Duodenal mucosa (tissue), 2 donors: ENCODE measurements around the gene KRT79.

Source experiments
- H3K27ac ChIP-seq: one replicate; pipeline ENCODE4 v1.7.0; 2013; ENCODE audit warnings: low read depth, low read length
- H3K27me3 ChIP-seq, 2 donors: one replicate each; pipeline ENCODE4 v1.7.0; 2013; ENCODE audit warnings: low read length in 2 of 2, control low read depth in 1 of 2; ENCODE audit not compliant: insufficient read depth in 2 of 2, control insufficient read depth in 1 of 2
- H3K36me3 ChIP-seq, 2 donors: one replicate each; pipeline ENCODE4 v1.7.0; 2013; ENCODE audit warnings: low read length in 2 of 2, control low read depth in 1 of 2; ENCODE audit not compliant: insufficient read depth in 2 of 2, control insufficient read depth in 1 of 2
- H3K4me1 ChIP-seq, 2 donors: one replicate each; pipeline ENCODE4 v1.7.0; 2013; ENCODE audit warnings: low read length in 2 of 2, control low read depth in 1 of 2; ENCODE audit not compliant: insufficient read depth in 2 of 2, control insufficient read depth in 1 of 2
- H3K4me3 ChIP-seq, 2 donors: one replicate each; pipeline ENCODE4 v1.7.0; 2013; ENCODE audit warnings: low read length in 2 of 2, low read depth in 1 of 2
- H3K9ac ChIP-seq, 2 donors: one replicate each; pipeline ENCODE4 v1.7.0; 2013; ENCODE audit warnings: low read length in 2 of 2, low read depth in 1 of 2
- H3K9me3 ChIP-seq, 2 donors: one replicate each; pipeline ENCODE4 v1.7.0; 2013; ENCODE audit warnings: low read length in 2 of 2, control low read depth in 1 of 2; ENCODE audit not compliant: control insufficient read depth in 1 of 2

KRT79 gene

GRCh38 chr12:52812073-52812400, 22.1 kb downstream of the KRT79 start:
- no peaks in the 10 kb centered on the region for H3K36me3 ChIP-seq
- H3K9ac ChIP-seq = no peak overlapping the region
- H3K4me3 ChIP-seq = no peak overlapping the region
- H3K27ac ChIP-seq = no peak overlapping the region
- no peaks in the 10 kb centered on the region for H3K9me3 ChIP-seq
- H3K27me3 ChIP-seq = peaks cover 0 to 7% of the 10 kb centered on the region in 2 donors
- no peaks in the 10 kb centered on the region for H3K4me1 ChIP-seq

GRCh38 chr12:52811191-52812072, 22.7 kb downstream of the KRT79 start:
- no peaks in the 10 kb centered on the region for H3K36me3 ChIP-seq
- no peaks in the 10 kb centered on the region for H3K4me1 ChIP-seq
- no peaks in the 10 kb centered on the region for H3K9me3 ChIP-seq
- no peak overlapping the region for H3K27ac ChIP-seq
- no peak overlapping the region for H3K9ac ChIP-seq
- peaks cover 3 to 7% of the 10 kb centered on the region in 2 donors for H3K27me3 ChIP-seq
- H3K4me3 ChIP-seq = no peak overlapping the region

- Histone ChIP-seq H3K4me3 (no peak overlapping the region), H3K9me3 (no peaks in the 10 kb centered on the region), H3K27ac (no peak overlapping the region), H3K36me3 (no peaks in the 10 kb centered on the region), H3K9ac (no peak overlapping the region), H3K4me1 (no peaks in the 10 kb centered on the region), H3K27me3 (peaks cover 3 to 7% of the 10 kb centered on the region in 2 donors)
These were observed 23.6 kb downstream of the KRT79 start for GRCh38 chr12:52810554-52810953.

- Histone ChIP-seq H3K27me3 (peaks cover 3 to 7% of the 10 kb centered on the region in 2 donors), H3K4me1 (no peaks in the 10 kb centered on the region), H3K4me3 (no peak overlapping the region), H3K36me3 (no peaks in the 10 kb centered on the region), H3K9ac (no peak overlapping the region), H3K27ac (no peak overlapping the region), H3K9me3 (no peaks in the 10 kb centered on the region)
These were observed 24.9 kb downstream of the KRT79 start for GRCh38 chr12:52809166-52809565.

GRCh38 chr12:52808573-52809160, 25.4 kb downstream of the KRT79 start:
- Histone ChIP-seq H3K9ac (no peak overlapping the region), H3K9me3 (no peaks in the 10 kb centered on the region), H3K27me3 (peaks cover 3 to 7% of the 10 kb centered on the region in 2 donors), H3K4me3 (no peak overlapping the region), H3K36me3 (no peaks in the 10 kb centered on the region), H3K4me1 (no peaks in the 10 kb centered on the region), H3K27ac (no peak overlapping the region)

GRCh38 chr12:52807544-52808470, 26.3 kb downstream of the KRT79 start:
- no peaks in the 10 kb centered on the region for H3K36me3 ChIP-seq
- H3K9me3 ChIP-seq = no peaks in the 10 kb centered on the region
- H3K27me3 ChIP-seq = peaks cover 3 to 7% of the 10 kb centered on the region in 2 donors
- H3K4me1 ChIP-seq = no peaks in the 10 kb centered on the region
- no peak overlapping the region for H3K9ac ChIP-seq
- H3K27ac ChIP-seq = no peak overlapping the region
- no peak overlapping the region for H3K4me3 ChIP-seq

- Histone ChIP-seq H3K9me3 (no peaks in the 10 kb centered on the region), H3K27me3 (peaks cover 3 to 7% of the 10 kb centered on the region in 2 donors), H3K4me1 (no peaks in the 10 kb centered on the region), H3K9ac (no peak overlapping the region), H3K4me3 (no peak overlapping the region), H3K36me3 (no peaks in the 10 kb centered on the region), H3K27ac (no peak overlapping the region)
These were observed 27.1 kb downstream of the KRT79 start for GRCh38 chr12:52806821-52807543.

GRCh38 chr12:52806169-52806811, 27.8 kb downstream of the KRT79 start:
- H3K4me1 ChIP-seq = no peaks in the 10 kb centered on the region
- H3K9ac ChIP-seq = no peak overlapping the region
- no peak overlapping the region for H3K4me3 ChIP-seq
- H3K9me3 ChIP-seq = no peaks in the 10 kb centered on the region
- H3K27ac ChIP-seq = no peak overlapping the region
- H3K27me3 ChIP-seq = peaks cover 3 to 7% of the 10 kb centered on the region in 2 donors
- no peaks in the 10 kb centered on the region for H3K36me3 ChIP-seq

GRCh38 chr12:52805739-52806138, 28.4 kb downstream of the KRT79 start:
- Histone ChIP-seq H3K9me3 (no peaks in the 10 kb centered on the region), H3K27ac (no peak overlapping the region), H3K27me3 (peaks cover 3 to 7% of the 10 kb centered on the region in 2 donors), H3K4me3 (no peak overlapping the region), H3K9ac (no peak overlapping the region), H3K4me1 (no peaks in the 10 kb centered on the region), H3K36me3 (no peaks in the 10 kb centered on the region)
